GM23248 (cell line): ENCODE measurements around the gene TLNRD1.

ENCODE experiments used
- EZH2 ChIP-seq: fragments of 200-600 bp; sonication (generic); IDR thresholded peaks from 2 replicates; pipeline ENCODE4 v1.6.1; 2018; ENCODE audit warnings: antibody characterized with exemption, mild to moderate bottlenecking; ENCODE audit not compliant: insufficient read depth, poor library complexity, severe bottlenecking
- EZH2phosphoT487 ChIP-seq: fragments of 200-600 bp; sonication (generic); IDR thresholded peaks from 2 replicates; pipeline ENCODE4 v1.6.1; 2018; ENCODE audit warnings: antibody characterized with exemption, moderate library complexity, mild to moderate bottlenecking, low read depth; ENCODE audit not compliant: insufficient read depth

- no peak for TF ChIP-seq EZH2
- no peak for TF ChIP-seq EZH2phosphoT487
Observed at GRCh38 chr15:80957976-80958375, 42.7 kb upstream of the TLNRD1 start.
